Frontal cortex (tissue), 4 donors: ENCODE results near the gene DCAF16. TPM values are rescaled to one million over a fixed set of nuclear protein-coding genes. Genes with fewer than 3 reads are reported as not detected.
A peak's percentile ranks its signal among the peaks of the same experiment; 100 is the strongest.
"Not testable (repeated sequence)": the region's sequence is repeated elsewhere in the genome, so short reads cannot be mapped to it uniquely, and the experiment has no call there.

Source experiments
- DNase-seq, 2 donors: peaks; one replicate each; pipeline ENCODE4 v3.0.0; 2012; ENCODE audit warnings: low spot score in 2 of 2
- FAIRE-seq: peaks from 2 replicates; lab custom pipeline; 2012; peaks lifted over from hg19 to GRCh38; lab: Jason Lieb, UNC
- total RNA-seq: library from RNA; depleted of rRNA; stranded (reverse); fragments of >200 nt; gene quantifications from one replicate; pipeline ENCODE4 v1.2.3, GENCODE V29; 2014
- donor health status: control.
- donor health status: control.
- donor health status: control.

Gene DCAF16
- 35.1 TPM for total RNA-seq

DNA sequence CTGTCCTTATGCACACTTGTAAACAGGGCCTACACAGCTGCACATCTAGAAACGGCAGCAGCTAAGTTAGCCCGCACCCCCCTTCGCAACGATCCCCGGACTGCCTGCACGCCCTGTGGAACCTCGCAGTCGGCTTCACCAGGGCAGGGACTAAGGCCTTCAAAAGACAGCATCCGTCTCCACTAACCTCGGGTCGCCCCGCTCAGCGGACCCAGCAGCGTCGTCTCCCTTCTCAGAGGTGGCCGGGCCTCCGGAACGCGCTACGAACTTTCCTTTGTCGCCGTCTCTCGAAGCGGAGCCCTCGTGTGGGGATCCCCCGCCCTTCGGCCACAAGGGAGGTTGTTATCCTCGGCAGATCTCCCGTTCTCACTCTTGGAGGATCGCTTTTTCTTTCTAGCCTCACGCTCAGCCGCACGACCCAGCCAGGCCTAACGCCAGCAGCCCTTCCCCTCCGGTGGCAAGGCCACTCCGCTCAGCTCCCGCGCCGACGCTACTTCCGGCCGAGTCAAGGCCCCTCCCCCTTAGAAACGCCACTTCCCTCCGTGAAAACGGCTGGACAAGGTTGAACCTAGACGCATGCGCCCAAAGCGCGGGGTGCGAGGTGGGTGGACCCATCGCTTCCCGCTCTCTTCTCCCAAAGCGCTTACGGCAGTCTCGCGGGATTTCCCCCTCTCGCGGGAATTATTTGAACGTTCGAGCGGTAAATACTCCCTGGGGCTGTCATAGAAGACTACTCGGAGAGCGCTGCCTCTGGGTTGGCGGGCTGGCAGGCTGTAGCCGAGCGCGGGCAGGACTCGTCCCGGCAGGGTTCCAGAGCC is at the start of gene DCAF16, which contains the start of gene NCAPG:
DCAF16 (minus strand) TSS at position 498 of the 818 bp plus-strand sequence. CDS start 6,616 bp downstream, outside the sequence.
NCAPG (plus strand) TSS at position 720 of the 818 bp plus-strand sequence. CDS start 99 bp downstream, outside the sequence.
- FAIRE-seq: peak; percentile 98
- DNase-seq: peak; percentile 90 to 96

DNA sequence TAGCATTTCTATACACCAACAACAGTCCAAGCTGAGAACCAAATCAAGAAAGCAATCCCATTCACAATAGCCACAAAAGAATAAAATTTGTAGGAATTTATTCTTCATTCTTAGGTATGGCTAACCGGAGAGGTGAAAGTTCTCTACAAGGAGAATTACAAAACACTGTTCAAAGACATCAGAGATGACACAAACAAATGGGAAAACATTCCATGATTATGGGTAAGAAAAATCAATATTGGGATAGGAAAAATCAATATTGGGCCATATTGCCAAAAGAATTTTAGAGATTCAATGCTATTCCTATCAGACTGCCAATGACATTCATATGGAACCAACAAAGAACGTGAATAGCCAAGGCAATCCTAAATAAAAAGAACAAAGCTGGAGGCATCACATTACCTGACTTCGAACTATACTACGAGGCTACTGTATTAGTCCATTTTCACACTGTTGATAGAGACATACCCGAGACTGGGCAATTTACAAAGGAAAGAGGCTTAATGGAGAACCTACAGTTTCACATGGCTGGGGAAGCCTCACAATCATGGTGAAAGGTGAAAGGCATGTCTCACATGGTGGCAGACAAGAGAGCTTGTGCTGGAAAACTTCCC is 49.3 kb upstream of the DCAF16 start:
- FAIRE-seq: no peak
- no peak for DNase-seq

DNA sequence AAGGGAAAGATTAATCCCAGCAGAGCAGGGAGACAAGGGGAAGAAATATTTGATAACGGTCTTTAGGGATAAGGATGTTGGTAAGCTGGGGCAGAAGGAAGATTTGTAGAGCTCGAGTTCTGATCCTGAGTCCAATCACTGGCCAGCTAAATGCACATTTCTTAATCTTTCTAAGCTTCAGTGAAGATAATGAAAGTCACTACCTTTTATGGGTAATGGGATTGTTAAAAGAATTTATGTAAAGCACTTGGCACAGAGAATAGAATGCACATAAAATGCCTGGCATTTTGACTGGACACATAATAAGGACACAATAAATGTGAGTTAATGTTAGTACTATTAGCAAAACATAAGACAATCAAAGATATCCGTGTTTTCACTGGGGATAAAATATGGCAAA is 43.5 kb upstream of the DCAF16 start:
- no peak for FAIRE-seq

DNA sequence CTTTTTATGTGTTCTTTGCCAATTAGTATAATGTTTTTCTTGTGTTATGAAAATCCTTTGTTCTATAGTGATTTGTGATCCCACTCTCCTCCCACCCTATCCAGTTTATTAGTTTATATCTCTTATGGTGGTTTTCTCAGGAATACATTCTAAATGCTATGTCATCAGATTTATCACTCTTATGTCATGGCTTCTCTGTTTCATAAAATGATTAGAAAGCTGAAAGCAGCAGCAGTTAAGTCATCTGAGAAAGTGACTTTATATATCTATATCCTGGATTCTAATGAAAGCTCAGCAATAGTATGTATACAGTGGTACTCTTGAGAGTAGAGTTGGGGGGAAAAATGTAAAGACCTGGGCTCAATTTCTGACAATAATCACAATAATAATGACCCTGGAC is 41.4 kb upstream of the DCAF16 start:
- no peak for FAIRE-seq
- DNase-seq: no peak

More for the DNA sequence above, 43.5 kb upstream of the DCAF16 start:
- DNase-seq: no peak

DNA sequence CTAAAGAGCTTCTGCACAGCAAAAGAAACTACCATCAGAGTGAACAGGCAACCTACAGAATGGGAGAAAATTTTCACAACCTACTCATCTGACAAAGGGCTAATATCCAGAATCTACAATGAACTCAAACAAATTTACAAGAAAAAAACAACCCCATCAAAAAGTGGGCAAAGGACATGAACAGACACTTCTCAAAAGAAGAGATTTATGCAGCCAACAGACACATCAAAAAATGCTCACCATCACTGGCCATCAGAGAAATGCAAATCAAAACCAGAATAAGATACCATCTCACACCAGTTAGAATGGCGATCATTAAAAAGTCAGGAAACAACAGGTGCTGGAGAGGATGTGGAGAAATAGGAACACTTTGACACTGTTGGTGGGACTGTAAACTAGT is 39.7 kb upstream of the DCAF16 start:
- not testable (repeated sequence) for DNase-seq, FAIRE-seq

DNA sequence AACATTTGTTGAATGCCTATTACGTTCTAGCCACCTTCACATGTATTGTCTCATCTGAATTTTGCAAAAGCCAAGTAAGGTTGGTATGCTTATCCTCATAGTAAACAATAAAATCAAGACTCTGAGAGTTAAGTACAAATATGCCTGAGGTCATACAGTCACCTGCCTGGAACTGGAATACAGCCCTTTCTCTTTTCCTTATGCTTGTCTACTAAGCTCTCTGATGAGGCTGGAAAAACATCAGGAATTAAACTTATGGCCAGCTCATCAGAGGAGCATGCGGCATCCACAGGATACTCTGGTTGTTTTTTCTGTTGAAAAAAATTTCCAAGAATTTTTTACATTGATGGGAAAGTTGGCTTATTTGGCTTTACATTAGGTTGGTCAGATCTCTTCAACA is 35.7 kb upstream of the DCAF16 start:
- no peak for DNase-seq
- FAIRE-seq: no peak

DNA sequence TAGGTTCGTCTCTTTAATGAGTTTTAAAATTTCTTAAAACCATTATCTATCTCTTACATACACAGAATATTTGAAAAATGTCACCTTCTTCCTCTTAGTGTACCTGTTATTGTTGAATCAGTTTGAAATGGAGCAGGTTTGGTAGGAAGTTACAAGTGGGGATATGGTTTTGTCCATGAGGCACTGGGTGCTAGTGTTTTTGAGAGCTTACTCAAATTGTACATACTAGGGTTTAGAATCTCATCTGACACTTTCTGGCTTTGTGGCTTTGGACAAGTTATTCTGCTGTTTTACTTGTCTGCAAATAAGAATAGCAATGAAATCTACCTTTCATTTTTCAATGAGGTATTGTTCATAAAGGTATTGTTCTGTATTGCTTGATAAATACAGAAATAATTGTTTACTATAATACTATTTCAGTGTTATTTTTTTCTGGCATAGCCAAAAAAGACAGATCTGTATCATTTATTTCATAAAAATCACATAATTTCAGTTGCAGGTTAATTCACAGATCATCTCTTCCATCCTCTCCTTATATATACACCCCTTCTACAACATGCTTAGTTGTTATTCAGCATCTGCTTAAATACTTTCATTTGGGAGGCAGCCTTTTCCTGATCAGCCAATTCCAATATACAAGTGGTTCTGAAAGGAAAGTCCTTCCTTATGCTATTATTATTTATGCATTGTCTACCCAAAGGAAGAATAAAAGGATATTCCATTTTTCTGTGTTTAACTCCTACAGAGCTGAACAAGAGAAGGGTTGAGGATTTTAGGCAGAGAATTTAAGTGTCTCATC is 13.5 kb upstream of the DCAF16 start:
- FAIRE-seq: no peak

DNA sequence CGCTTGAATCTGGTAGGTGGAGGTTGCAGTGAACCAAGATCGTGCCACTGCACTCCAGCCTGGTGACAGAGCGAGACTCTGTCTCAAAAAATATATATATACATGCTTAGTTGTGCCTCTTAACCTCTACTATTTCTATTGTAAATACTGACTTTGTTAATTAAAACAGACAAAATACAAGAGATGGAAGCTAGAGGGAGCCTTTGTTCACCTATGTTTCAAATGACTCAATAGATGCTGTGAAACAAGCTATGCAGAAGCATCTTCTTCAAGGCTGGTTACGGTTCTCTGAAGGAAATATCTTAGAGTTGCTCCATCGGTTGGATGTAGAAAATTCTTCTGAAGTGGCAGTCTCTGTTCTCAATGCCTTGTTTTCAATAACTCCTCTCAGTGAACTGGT is 6.5 kb upstream of the DCAF16 start:
- DNase-seq (peak; percentile 20 to 35), FAIRE-seq (peak; percentile 97)

More for the DNA sequence above, 13.5 kb upstream of the DCAF16 start:
- no peak for DNase-seq

DNA sequence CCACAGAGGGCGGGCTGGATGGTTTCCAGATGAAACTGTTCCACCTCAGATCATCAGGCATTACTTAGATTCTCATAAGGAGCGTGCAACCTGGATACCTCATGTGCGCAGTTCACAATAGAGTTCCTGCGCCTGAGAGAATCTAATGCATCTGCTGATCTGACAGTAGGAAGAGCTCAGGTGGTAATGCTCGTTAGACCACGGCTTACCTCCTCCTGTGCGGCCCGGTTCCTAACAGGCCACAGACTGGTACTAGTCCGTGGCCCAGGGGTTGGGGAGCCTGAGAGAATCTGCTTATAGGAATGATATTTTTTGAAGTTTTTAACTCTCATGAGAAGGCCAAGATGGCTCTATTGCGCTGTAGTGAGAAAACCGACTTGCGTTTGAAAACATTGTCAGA is 5.6 kb upstream of the DCAF16 start:
- no peak for DNase-seq
- FAIRE-seq: no peak

DNA sequence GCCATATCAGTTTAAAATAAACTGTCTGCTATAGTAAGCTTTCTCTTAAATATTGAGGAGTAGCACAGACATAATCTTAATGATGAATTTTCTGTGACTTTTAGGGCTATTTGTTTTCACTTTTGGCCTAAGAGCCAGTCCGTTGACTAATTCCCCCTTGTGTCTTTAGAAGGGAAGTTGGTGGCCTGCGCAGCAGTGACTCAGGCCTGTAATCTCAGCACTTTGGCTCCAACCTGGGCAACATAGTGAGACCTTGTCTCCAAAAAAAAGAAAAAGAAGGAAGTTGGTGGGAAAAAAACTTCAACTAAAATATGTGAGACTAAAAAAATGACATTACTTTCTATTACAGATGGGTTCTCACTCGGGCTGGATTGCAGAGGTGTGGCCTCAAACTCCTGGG is 3.6 kb upstream of the DCAF16 start:
- FAIRE-seq (no peak), DNase-seq (no peak)

DNA sequence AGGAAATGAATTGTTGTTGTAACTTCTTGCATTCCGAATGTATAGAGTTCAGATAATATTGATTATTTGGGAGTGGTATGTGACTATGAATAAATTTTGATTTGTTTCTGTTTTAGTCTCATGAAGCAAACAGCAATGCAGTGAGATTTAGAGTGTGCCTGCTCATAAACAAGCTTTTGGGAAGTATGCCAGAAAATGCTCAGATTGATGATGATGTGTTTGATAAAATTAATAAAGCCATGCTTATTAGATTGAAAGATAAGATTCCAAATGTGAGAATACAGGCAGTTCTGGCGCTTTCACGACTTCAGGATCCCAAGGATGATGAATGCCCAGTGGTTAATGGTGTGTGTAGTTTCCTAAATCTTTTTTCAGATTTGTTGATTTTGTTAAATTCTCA is 2.2 kb upstream of the DCAF16 start:
- FAIRE-seq (no peak), DNase-seq (no peak)

DNA sequence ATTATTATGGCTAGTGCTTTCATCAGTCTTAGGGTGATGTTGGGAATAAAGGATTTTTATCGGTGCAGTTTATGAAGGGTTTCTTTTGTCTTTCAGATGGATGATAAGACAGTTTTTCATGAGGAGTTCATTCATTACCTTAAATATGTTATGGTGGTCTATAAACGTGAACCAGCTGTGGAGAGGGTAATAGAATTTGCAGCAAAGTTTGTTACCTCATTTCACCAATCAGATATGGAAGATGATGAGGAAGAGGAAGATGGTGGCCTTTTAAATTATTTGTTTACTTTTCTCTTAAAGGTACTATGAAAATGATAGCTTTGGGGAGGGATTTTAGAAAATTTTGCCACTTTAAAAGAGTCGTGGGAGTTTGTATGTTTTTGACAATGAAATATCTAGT is 1.6 kb upstream of the DCAF16 start:
- no peak for FAIRE-seq
- DNase-seq: no peak

DNA sequence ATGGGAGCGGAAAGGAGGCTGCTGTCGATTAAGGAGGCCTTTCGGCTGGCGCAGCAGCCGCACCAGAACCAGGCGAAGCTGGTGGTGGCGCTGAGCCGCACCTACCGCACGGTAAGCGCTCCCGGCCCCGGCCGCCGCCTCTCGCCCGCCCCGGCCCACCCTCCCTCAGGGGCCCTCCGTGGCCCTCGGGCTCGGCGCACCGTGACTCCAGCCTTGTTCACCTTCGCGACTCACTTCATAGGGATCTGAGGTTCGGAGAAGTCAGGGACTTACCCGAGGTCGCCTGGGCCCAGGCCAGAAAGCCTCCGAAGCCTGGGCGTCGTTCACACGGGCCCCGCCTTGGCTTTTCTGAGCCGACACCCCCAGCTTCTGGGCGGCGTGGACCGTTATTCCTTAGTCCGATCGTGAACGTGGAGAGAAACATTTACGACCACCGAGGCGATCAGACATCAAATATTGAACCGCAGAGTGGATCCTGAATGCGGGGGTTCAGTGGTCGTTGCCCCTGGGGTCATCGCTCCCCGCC is 584 bp upstream of the DCAF16 start:
- DNase-seq (no peak), FAIRE-seq (no peak)

DNA sequence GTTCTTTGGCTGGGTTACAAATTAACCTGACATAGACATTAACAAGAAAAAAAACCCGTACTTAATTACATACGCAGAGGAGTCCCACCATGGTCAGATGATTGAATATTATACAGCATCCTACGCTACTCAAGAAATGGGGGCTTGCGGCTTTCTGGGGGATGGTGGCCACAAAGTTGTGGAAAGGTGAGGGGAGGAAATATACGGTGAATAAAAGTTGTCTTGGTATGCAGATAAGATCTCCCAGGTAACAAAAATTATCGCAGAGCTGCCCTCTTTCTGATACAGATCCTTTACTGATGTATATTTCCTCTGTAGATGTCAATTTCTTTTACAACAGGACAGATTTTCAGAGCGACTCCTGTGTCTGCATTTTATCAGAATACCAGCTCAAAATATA is 890 bp downstream of the DCAF16 start:
- FAIRE-seq: no peak
- DNase-seq: no peak

DNA sequence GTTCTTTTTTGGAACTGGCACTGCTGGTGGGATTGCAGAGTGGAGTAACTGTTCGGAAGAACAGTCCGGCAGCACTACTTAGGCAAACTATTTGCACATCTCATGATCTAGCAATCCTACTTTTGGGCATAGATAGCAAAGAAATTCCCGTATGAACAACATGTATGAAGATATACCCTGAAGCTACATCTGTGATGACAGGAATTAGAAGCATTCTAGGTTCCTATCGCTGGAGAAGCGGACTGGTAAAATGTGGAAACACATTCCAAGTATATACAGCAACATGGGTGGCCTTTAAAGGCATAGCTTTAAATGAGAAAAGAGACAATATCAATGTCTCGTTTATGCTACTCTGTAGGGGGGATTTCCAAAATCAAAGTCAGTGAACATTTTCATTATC is 3.1 kb downstream of the DCAF16 start:
- DNase-seq (no peak), FAIRE-seq (no peak)

DNA sequence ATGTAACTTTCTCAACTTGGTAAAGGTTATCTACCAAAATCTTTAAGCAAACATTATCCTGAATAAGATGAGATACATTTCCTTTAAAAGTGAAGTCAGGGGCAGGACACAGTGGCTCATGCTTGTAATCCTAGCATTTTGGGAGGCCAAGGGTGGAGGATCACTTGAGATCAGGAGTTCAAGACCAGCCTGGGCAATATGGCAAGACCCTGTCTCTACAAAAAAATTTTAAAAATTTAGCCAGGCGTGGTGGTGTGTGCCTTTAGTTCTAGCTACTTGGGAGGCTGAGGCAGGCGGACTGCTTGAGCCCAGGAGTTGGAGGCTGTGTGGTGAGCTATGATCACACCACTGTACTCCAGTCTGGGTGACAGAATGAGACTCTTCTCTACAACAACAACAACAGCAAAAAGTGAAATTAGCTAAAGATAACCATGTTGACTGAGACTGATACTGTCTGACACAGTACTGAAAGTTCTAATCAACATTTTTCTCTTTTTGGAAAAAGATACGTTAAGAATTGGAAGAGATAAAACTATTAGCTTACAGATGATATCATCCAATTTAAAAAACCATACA is 4.9 kb downstream of the DCAF16 start:
- DNase-seq (no peak), FAIRE-seq (no peak)

DNA sequence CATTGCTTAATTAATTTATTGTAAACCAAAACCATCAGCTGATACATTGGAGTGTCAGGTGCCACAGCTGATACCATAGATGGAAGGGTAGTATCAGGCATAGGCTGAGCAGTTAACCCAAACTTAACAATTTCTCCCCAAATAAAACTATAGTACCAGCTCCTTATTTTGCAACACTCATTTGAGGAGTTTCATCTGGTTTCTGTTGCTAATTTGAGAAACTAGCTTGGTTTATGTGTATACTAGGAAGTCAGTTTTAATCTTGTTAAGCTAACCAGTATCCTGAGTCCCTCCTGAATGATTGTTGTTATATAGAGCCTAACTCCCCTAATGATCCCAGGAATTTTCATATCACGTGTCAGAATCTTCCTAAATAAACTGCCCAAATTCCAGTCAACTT is 12.7 kb downstream of the DCAF16 start:
- no peak for FAIRE-seq
- DNase-seq: no peak

DNA sequence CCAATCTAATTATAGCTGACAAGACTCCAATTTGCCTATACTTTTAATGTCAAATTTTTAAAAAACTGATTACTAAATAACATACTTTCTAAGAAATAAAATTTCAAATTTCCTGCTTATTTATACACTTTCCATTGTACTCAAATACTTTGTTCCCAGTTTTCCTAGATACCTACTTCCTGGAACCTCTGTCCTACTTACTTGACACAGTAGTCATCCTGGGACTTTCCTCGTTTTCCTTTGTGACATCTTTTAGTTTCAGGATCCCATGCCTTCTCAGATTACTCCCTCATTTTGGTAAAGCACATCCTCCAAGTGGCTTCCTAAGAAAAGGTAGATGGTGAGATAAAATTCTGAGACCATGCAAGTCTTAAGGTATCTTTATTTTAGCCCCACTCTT is 15.8 kb downstream of the DCAF16 start:
- no peak for DNase-seq
- FAIRE-seq: no peak

DNA sequence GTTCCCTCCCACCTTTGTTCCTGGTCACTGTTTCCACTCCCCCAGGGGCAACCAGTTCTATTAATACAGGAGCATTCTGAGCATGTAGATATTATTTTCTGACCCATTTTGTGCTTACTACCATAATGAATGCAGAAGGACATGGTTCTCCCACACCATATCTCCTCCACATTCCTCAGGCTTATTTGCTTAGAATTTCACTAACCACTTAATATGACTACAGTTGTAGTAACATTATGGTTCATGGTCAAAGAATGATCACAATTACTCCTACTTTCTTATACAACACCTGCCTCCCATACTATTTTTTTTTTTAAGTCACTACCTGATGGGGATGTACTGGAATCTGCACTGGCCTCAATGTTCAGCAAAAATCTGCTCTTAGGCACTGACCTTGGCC is 21.6 kb downstream of the DCAF16 start:
- no peak for FAIRE-seq
- no peak for DNase-seq

DNA sequence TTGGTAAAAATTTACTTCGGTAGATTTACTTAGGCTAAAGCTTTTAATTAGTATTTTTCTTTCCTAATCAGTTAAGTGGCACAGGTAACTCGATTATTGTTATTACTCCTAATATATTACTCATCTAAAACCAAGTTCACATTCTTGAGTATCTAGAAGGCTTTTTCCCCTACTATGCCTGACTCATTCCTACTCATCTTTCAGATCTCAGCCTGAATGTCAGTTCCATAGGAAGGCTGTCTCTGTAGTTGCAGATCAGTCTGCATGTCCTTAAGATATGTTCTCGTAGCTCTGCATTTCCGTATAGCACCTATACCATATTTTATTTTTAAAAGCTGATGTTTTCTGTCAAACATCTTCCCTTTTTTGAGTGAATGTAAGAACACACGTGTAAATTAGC is 23.2 kb downstream of the DCAF16 start:
- FAIRE-seq: no peak
- DNase-seq: no peak
